Upper lobe of right lung (tissue), 1 donor: ENCODE measurements around the gene BICD2. TPM values are rescaled to one million over a fixed set of nuclear protein-coding genes. Genes with fewer than 3 reads are reported as not detected.
A peak's percentile ranks its signal among the peaks of the same experiment; 100 is the strongest.

Source experiments
- ATAC-seq: fragments of 200-7000 bp; cut with Tn5 transposase; one replicate; pipeline ENCODE4 v1.9.1; 2020; ENCODE audit warnings: mild to moderate bottlenecking, moderate library complexity
- DNase-seq: peaks from one replicate; pipeline ENCODE4 v3.0.0-alpha.2; 2020
- H3K27ac ChIP-seq: fragments of 200-600 bp; one replicate; pipeline ENCODE4 v1.8.0; 2022
- H3K27me3 ChIP-seq: fragments of 200-600 bp; one replicate; pipeline ENCODE4 v1.8.0; 2022; ENCODE audit warnings: mild to moderate bottlenecking
- H3K36me3 ChIP-seq: fragments of 200-600 bp; one replicate; pipeline ENCODE4 v1.8.0; 2022
- H3K4me1 ChIP-seq: fragments of 200-600 bp; one replicate; pipeline ENCODE4 v1.8.0; 2022
- H3K4me3 ChIP-seq: fragments of 200-600 bp; one replicate; pipeline ENCODE4 v1.8.0; 2022; ENCODE audit warnings: mild to moderate bottlenecking
- H3K9me3 ChIP-seq: fragments of 200-600 bp; one replicate; pipeline ENCODE4 v1.8.0; 2022
- CTCF ChIP-seq: fragments of 200-600 bp; IDR thresholded peaks from one replicate; pipeline ENCODE4 v1.8.0; 2022; ENCODE audit warnings: antibody characterized with exemption
- intact Hi-C: fragments of 100-400 bp; cut with DNase I; formaldehyde crosslinking; loops from one replicate; pipeline ENCODE4 v1.11.0; 2022
- total RNA-seq: library from RNA; stranded (reverse); fragmentation: NEBNext Ultra II Directional; extraction: Animal tissue kit (Norgen Biotek cat#: 25700); gene quantifications from one replicate; pipeline ENCODE4 v1.2.1, GENCODE V29; 2021
- donor health status: DM: no; HTN: yes; CAD: no; lungs with severe emphysema.

The BICD2 gene
- total RNA-seq, 1 donor from 2014 or later, result 38.6 TPM

- Histone ChIP-seq H3K4me1 (peaks cover 56% of the 10 kb centered on the region), H3K9me3 (no peaks in the 10 kb centered on the region), H3K4me3 (peak overlapping the region; percentile 11), H3K36me3 (no peaks in the 10 kb centered on the region), H3K27me3 (no peaks in the 10 kb centered on the region), H3K27ac (peak overlapping the region; percentile 52)
- intact Hi-C loops, result no loop called here
- TF ChIP-seq CTCF, result no peak
- ATAC-seq (peak; percentile 7), DNase-seq (peak; percentile 52)
These were observed 24.1 kb downstream of the BICD2 start for GRCh38 chr9:92740446-92740961.

GRCh38 chr9:92740009-92740408 is 24.6 kb downstream of the BICD2 start:
- peak overlapping the region; percentile 52 for H3K27ac ChIP-seq
- H3K27me3 ChIP-seq, result no peaks in the 10 kb centered on the region
- DNase-seq (no peak), ATAC-seq (peak; percentile 17)
- no peaks in the 10 kb centered on the region for H3K36me3 ChIP-seq
- peaks cover 56% of the 10 kb centered on the region for H3K4me1 ChIP-seq
- TF ChIP-seq CTCF, result no peak
- peak overlapping the region; percentile 11 for H3K4me3 ChIP-seq
- intact Hi-C loops, result no loop called here
- H3K9me3 ChIP-seq, result no peaks in the 10 kb centered on the region

GRCh38 chr9:92739346-92739970 is 25.2 kb downstream of the BICD2 start:
- H3K27me3 ChIP-seq, result no peaks in the 10 kb centered on the region
- no peak for TF ChIP-seq CTCF
- ATAC-seq (no peak), DNase-seq (peak; percentile 22)
- peak overlapping the region; percentile 52 for H3K27ac ChIP-seq
- peaks cover 56% of the 10 kb centered on the region for H3K4me1 ChIP-seq
- no peaks in the 10 kb centered on the region for H3K9me3 ChIP-seq
- no peak overlapping the region for H3K4me3 ChIP-seq
- intact Hi-C loops, result no loop called here
- H3K36me3 ChIP-seq, result no peaks in the 10 kb centered on the region

- Histone ChIP-seq H3K9me3 (no peaks in the 10 kb centered on the region), H3K4me1 (peaks cover 55% of the 10 kb centered on the region), H3K27me3 (no peaks in the 10 kb centered on the region), H3K4me3 (no peak overlapping the region), H3K36me3 (no peaks in the 10 kb centered on the region), H3K27ac (no peak overlapping the region)
- ATAC-seq (peak; percentile 39), DNase-seq (peak; percentile 62)
- TF ChIP-seq CTCF, result no peak
- intact Hi-C loops, result no loop called here
These were observed 26.0 kb downstream of the BICD2 start for GRCh38 chr9:92738661-92739081.

- Histone ChIP-seq H3K4me3 (no peak overlapping the region), H3K27me3 (no peaks in the 10 kb centered on the region), H3K9me3 (no peaks in the 10 kb centered on the region), H3K27ac (no peak overlapping the region), H3K36me3 (no peaks in the 10 kb centered on the region), H3K4me1 (peaks cover 48% of the 10 kb centered on the region)
- intact Hi-C loops, result no loop called here
- TF ChIP-seq CTCF, result no peak
- DNase-seq (peak; percentile 59), ATAC-seq (no peak)
These were observed 26.9 kb downstream of the BICD2 start for GRCh38 chr9:92737611-92738299.
